SU-DHL-6 (cell line): ENCODE measurements around the gene OR6M1.

ENCODE experiments used
- H2AFZ ChIP-seq: fragments of 200-600 bp; sonication (generic); 2 replicates; pipeline ENCODE4 v1.6.1; 2014; ENCODE audit warnings: low read depth, mild to moderate bottlenecking, moderate library complexity, mixed read lengths, antibody characterized with exemption, low read length; ENCODE audit not compliant: severe bottlenecking
- H3F3A ChIP-seq: fragments of 200-600 bp; shearing (Covaris generic); 2 replicates; pipeline ENCODE4 v1.6.0; 2016; ENCODE audit warnings: antibody characterized with exemption, mild to moderate bottlenecking; ENCODE audit not compliant: insufficient read depth
- H3K27ac ChIP-seq: fragments of 200-600 bp; sonication (generic); 2 replicates; pipeline ENCODE4 v1.5.1; 2016; ENCODE audit warnings: low read depth, mild to moderate bottlenecking, low read length, moderate library complexity, mixed read lengths
- H3K27me3 ChIP-seq: fragments of 200-600 bp; sonication (generic), shearing (Covaris generic); 2 replicates; pipeline ENCODE4 v1.6.0; 2014; ENCODE audit warnings: mild to moderate bottlenecking, low read length
- H3K36me3 ChIP-seq: fragments of 200-600 bp; sonication (generic); 2 replicates; pipeline ENCODE4 v1.6.1; 2014; ENCODE audit warnings: mild to moderate bottlenecking, low read length, mixed read lengths
- H3K4me2 ChIP-seq: fragments of 300-600, 200-600 bp; shearing (Covaris generic), sonication (generic); 2 replicates; pipeline ENCODE4 v1.6.0; 2014; ENCODE audit warnings: low read length, low read depth, mild to moderate bottlenecking; ENCODE audit not compliant: poor library complexity, severe bottlenecking
- H3K4me3 ChIP-seq: fragments of 200-600 bp; sonication (generic); 2 replicates; pipeline ENCODE4 v1.5.1; 2014; ENCODE audit warnings: antibody characterized with exemption, low read length, mild to moderate bottlenecking, mixed read lengths; ENCODE audit not compliant: insufficient read depth, poor library complexity, severe bottlenecking
- H3K79me2 ChIP-seq: fragments of 200-600 bp; sonication (generic); 2 replicates; pipeline ENCODE4 v1.6.1; 2014; ENCODE audit warnings: mild to moderate bottlenecking, low read length, moderate library complexity; ENCODE audit not compliant: insufficient read depth
- H3K9ac ChIP-seq: fragments of 200-600 bp; sonication (generic); 2 replicates; pipeline ENCODE4 v1.7.0; 2014; ENCODE audit warnings: mild to moderate bottlenecking, low read length
- H3K9me2 ChIP-seq: fragments of 200-600 bp; sonication (generic); replicated peaks from 2 replicates; pipeline ENCODE4 v1.6.1; 2014; ENCODE audit warnings: low read length; ENCODE audit not compliant: insufficient read depth
- H3K9me3 ChIP-seq: fragments of 200-600 bp; sonication (generic); 2 replicates; pipeline ENCODE4 v1.6.1; 2014; ENCODE audit warnings: low read length, mixed read lengths; ENCODE audit not compliant: insufficient read depth
- H4K20me1 ChIP-seq: fragments of 200-600 bp; sonication (generic); 2 replicates; pipeline ENCODE4 v1.6.1; 2014; ENCODE audit warnings: low read depth, mild to moderate bottlenecking, antibody characterized with exemption, low read length, moderate library complexity, mixed read lengths
- EZH2phosphoT487 ChIP-seq: fragments of 200-600 bp; sonication (generic), shearing (Covaris generic); conservative IDR thresholded peaks from 2 replicates; pipeline ENCODE4 v1.6.1; 2018; ENCODE audit warnings: mild to moderate bottlenecking, antibody characterized with exemption, low read length, moderate library complexity, mixed read lengths
- TF ChIP-seq, protein P1 (sequence below): fragments of 200-600 bp; sonication (generic); IDR thresholded peaks from one replicate; pipeline ENCODE4 v1.5.1; 2017; ENCODE audit warnings: antibody characterized with exemption, mild to moderate bottlenecking, low read length, moderate library complexity; ENCODE audit not compliant: insufficient read depth, poor library complexity, severe bottlenecking

Gene OR6M1

DNA sequence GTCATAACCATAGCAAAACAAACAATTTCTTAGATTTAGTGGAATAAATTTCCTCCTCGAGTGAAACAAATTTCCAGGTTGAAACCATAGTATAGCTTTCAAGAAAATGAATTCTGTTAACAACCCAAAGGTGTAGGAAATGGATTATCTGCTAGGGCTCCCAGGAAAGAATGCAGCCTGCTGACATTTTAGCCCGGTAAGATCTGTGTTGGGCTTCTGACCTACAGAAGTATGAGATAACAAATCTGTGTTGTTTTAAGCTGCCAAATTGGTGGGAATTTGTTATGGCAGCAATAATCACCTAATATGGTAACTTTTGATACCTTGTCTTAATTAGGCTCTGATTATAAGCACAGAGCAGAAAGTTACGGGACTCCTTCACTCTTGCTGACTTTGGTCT is 32.0 kb upstream of the OR6M1 start:
- Histone ChIP-seq H3K79me2 (no peaks in the 10 kb centered on the region), H3K27me3 (no peaks in the 10 kb centered on the region), H3K9me2 (no peaks in the 10 kb centered on the region), H3K4me3 (no peak overlapping the region), H3K9me3 (no peaks in the 10 kb centered on the region), H3K9ac (no peak overlapping the region), H3K4me2 (no peak overlapping the region), H4K20me1 (no peaks in the 10 kb centered on the region), H3K36me3 (no peaks in the 10 kb centered on the region), H3F3A (no peaks in the 10 kb centered on the region), H2AFZ (no peak overlapping the region), H3K27ac (no peak overlapping the region)
- TF ChIP-seq, protein P1, sequence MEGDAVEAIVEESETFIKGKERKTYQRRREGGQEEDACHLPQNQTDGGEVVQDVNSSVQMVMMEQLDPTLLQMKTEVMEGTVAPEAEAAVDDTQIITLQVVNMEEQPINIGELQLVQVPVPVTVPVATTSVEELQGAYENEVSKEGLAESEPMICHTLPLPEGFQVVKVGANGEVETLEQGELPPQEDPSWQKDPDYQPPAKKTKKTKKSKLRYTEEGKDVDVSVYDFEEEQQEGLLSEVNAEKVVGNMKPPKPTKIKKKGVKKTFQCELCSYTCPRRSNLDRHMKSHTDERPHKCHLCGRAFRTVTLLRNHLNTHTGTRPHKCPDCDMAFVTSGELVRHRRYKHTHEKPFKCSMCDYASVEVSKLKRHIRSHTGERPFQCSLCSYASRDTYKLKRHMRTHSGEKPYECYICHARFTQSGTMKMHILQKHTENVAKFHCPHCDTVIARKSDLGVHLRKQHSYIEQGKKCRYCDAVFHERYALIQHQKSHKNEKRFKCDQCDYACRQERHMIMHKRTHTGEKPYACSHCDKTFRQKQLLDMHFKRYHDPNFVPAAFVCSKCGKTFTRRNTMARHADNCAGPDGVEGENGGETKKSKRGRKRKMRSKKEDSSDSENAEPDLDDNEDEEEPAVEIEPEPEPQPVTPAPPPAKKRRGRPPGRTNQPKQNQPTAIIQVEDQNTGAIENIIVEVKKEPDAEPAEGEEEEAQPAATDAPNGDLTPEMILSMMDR, result no peak
- no peak for TF ChIP-seq EZH2phosphoT487

DNA sequence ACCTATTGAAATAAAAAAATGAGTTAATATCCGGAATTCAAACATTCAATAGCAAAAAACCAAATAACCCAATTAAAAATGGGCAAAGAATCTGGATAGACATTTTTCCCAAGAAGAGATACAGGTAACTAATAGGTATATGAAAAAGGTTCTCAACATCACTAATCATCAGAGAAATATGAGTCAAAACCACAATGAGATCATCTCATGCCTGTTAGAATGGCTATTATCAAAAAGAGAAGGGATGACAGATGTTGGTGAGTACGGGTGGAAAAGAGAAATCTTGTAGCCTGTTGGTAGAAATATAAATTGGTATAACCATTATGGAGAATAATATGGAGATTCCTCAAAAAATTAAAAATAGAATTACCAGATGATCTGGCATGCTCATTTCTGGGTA is 26.9 kb upstream of the OR6M1 start:
- no peaks in the 10 kb centered on the region for H3K27me3 ChIP-seq
- H3K4me2 ChIP-seq, result no peak overlapping the region
- H3K9ac ChIP-seq, result no peak overlapping the region
- H4K20me1 ChIP-seq, result no peaks in the 10 kb centered on the region
- no peaks in the 10 kb centered on the region for H3F3A ChIP-seq
- no peaks in the 10 kb centered on the region for H3K79me2 ChIP-seq
- TF ChIP-seq, protein P1, result no peak
- no peak for TF ChIP-seq EZH2phosphoT487
- H3K4me3 ChIP-seq, result no peak overlapping the region
- no peaks in the 10 kb centered on the region for H3K36me3 ChIP-seq
- no peaks in the 10 kb centered on the region for H3K9me3 ChIP-seq
- H3K9me2 ChIP-seq, result no peaks in the 10 kb centered on the region
- no peak overlapping the region for H2AFZ ChIP-seq
- H3K27ac ChIP-seq, result no peak overlapping the region

DNA sequence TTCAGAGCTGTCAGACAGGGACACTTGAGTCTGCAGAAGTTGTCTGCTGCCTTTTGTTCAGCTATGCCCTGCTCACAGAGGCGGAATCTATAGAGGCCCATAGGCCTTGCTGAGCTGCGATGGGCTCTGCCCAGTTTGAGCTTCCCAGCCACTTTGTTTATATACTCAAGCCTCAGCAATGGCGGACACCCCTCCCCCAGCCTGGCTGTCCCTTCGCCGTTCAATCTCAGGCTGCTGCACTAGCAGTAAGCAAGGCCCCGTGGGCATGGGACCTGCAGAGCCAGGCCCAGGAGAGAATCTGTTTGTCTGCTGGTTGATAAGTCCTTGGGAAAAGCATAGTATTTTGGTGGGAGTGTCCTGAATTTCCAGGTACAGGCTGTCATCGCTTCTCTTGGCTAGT is 23.6 kb upstream of the OR6M1 start:
- no peaks in the 10 kb centered on the region for H3F3A ChIP-seq
- no peak overlapping the region for H2AFZ ChIP-seq
- no peaks in the 10 kb centered on the region for H3K9me2 ChIP-seq
- no peak overlapping the region for H3K4me3 ChIP-seq
- no peaks in the 10 kb centered on the region for H3K9me3 ChIP-seq
- H3K27me3 ChIP-seq, result no peaks in the 10 kb centered on the region
- H3K27ac ChIP-seq, result no peak overlapping the region
- no peak overlapping the region for H3K4me2 ChIP-seq
- TF ChIP-seq, protein P1, result no peak
- TF ChIP-seq EZH2phosphoT487, result no peak
- H3K9ac ChIP-seq, result no peak overlapping the region
- no peaks in the 10 kb centered on the region for H3K36me3 ChIP-seq
- H4K20me1 ChIP-seq, result no peaks in the 10 kb centered on the region
- no peaks in the 10 kb centered on the region for H3K79me2 ChIP-seq

DNA sequence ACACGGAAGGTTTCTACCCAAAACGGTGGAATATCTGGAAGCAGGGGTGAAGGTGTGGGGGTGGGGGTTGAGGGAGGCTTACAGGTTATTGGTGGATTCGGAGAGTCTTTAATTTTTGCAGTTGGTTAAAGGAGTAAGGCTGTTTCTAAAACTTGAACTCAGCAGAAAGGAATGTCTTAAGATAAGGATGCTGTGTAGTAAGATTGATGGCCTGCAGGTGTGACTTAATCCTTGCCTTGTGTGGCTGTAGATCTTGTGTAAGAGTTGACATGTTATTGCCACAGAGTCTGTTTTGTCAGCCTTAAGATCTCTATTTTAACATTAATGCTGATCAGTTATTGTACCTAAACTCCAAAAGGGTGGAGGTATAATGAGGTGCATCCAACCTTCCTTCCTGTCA is 16.4 kb upstream of the OR6M1 start:
- H3K9ac ChIP-seq, result no peak overlapping the region
- H3F3A ChIP-seq, result no peaks in the 10 kb centered on the region
- TF ChIP-seq EZH2phosphoT487, result no peak
- TF ChIP-seq, protein P1, result no peak
- no peak overlapping the region for H3K4me2 ChIP-seq
- no peak overlapping the region for H3K27ac ChIP-seq
- no peak overlapping the region for H3K4me3 ChIP-seq
- no peaks in the 10 kb centered on the region for H4K20me1 ChIP-seq
- no peaks in the 10 kb centered on the region for H3K27me3 ChIP-seq
- H3K79me2 ChIP-seq, result no peaks in the 10 kb centered on the region
- H3K36me3 ChIP-seq, result no peaks in the 10 kb centered on the region
- no peaks in the 10 kb centered on the region for H3K9me3 ChIP-seq
- H3K9me2 ChIP-seq, result no peaks in the 10 kb centered on the region
- H2AFZ ChIP-seq, result no peak overlapping the region
